ENCODE data around the gene SHISAL1.

- no peak for TF ChIP-seq CTCF (IDR thresholded peaks at IDR 0.05)
- TF ChIP-seq POLR2A (IDR thresholded peaks at IDR 0.05): no peak
These were observed 6.9 kb downstream of the SHISAL1 start for GRCh38 chr22:44305888-44306287.
